GM19468 (cell line): ENCODE results near the gene PPM1J.

Source experiments
- ATAC-seq: cut with Tn5 transposase; IDR thresholded peaks from one replicate; pipeline ENCODE4 v1.9.1; 2021; ENCODE audit warnings: mild to moderate bottlenecking, moderate library complexity, moderate number of reproducible peaks; ENCODE audit not compliant: unreplicated experiment; ENCODE audit errors: extremely low read depth

The PPM1J gene

GRCh38 chr1:112707221-112708001 lies 7.7 kb downstream of the PPM1J start:
- peak; percentile 34 for ATAC-seq

GRCh38 chr1:112706505-112707220 lies 8.5 kb downstream of the PPM1J start, which contains the start of gene RHOC:
RHOC (minus strand) TSS chr1:112707127; CDS start chr1:112703799, 3,328 bp downstream.
- ATAC-seq = peak; percentile 30

- ATAC-seq = peak; percentile 51
Observed at GRCh38 chr1:112704934-112705627, 10.1 kb downstream of the PPM1J start.

DNA sequence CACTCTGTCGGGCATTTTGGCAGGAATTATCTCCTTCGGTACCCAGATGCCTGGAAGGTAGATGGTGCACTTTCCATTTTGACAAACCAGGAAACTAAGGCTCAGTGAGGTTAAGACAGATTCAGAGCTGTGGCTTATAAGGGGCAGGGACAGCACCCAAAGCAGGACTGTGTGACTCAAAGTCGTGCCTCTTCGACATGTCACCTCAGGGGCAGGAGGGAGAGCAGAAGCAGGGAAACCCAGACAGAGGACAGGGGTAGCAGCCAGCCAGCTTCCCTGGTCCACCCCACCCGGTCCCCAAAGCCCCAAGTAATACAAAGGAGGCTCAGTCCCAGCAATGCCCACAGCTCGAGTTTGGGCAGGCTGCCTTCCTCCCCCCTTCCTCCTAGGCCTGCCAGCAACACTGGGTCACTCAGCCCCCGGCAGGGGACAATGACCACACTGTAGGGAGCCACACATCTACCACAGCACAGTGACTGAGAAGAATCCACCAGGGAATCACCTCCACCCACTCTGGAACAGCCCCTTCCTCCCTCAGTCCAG lies 10.7 kb downstream of the PPM1J start:
- no peak for ATAC-seq

- no peak for ATAC-seq
Observed at GRCh38 chr1:112703706-112704105, 11.4 kb downstream of the PPM1J start.

DNA sequence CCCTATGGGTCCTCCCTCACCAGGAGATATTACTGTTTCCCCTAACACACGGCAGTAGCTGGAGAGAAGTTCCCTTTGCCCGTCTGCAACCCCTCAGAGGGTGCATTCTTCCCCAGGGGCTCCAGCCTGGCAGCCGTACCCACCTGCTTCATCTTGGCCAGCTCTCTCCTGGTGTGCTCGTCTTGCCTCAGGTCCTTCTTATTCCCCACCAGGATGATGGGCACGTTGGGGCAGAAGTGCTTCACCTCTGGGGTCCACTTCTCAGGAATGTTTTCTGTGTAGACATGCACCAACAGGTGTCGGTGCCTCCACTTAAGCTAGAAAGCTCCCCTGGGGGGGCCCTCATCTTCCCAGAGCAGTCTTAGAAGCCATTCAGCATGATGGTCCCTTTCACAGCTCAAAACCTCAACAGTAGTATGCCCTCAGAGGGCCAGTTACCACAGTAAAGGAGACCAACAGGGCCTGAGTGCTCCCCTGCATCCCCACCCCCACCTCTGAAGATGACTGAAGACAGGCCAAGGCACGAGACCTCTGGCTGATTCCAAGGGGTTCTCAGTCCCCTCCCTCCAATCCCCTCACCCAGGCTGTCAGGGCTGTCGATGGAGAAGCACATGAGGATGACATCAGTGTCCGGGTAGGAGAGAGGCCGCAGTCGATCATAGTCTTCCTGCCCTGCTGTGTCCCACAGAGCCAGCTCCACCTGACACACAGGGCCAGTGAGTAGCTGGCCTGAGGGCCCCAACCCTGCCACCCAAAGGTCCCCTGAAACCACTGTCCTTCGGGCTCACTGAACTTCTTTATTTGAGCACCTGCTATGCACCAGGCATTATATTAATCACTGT lies 12.5 kb downstream of the PPM1J start:
- no peak for ATAC-seq

GRCh38 chr1:112702067-112702395 lies 13.1 kb downstream of the PPM1J start:
- ATAC-seq = no peak

DNA sequence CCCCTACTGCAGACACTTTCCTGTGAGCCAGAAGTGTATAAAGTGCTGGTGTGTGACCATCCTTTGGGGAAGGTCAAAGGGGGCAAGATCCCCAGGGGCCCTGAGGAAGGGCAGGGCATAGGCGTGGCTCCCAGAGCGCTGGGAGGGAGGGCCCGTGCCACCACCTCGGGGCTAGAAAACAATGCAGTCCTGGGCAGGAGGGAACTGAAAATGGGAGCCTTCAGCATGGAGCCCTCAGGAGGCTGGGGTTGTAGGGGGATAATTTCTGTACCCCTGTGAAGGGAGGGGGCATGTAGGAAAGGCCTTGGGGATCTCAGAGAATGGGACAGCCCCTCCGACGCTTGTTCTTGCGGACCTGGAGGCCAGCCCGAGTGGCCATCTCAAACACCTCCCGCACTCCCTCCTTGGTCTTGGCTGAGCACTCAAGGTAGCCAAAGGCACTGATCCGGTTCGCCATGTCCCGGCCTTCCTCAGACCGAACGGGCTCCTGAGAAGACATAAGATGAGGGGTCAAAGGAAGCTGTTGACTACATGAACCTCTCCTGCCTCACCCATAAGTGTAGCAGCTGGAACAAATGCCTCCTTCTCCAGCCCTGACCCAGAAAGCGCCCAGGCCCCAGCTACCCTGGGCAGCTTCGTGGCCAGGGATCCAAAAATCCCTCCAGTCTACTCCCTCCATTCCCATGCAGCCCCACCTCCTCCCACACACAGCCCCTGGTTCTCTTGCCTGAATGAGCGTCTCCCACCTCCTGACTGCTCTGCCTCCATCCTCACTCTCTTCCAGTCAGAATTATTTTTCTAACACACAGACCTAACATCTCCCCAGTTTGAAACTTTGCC lies 13.7 kb downstream of the PPM1J start:
- ATAC-seq = no peak

- ATAC-seq = no peak
Observed at GRCh38 chr1:112700290-112701226, 14.6 kb downstream of the PPM1J start.

- no peak for ATAC-seq
Observed at GRCh38 chr1:112699425-112700144, 15.5 kb downstream of the PPM1J start.

- ATAC-seq = no peak
Observed at GRCh38 chr1:112698366-112699310, 16.5 kb downstream of the PPM1J start.

GRCh38 chr1:112697781-112698201 lies 17.3 kb downstream of the PPM1J start:
- ATAC-seq = no peak

- ATAC-seq = no peak
Observed at GRCh38 chr1:112696578-112697314, 18.4 kb downstream of the PPM1J start.

DNA sequence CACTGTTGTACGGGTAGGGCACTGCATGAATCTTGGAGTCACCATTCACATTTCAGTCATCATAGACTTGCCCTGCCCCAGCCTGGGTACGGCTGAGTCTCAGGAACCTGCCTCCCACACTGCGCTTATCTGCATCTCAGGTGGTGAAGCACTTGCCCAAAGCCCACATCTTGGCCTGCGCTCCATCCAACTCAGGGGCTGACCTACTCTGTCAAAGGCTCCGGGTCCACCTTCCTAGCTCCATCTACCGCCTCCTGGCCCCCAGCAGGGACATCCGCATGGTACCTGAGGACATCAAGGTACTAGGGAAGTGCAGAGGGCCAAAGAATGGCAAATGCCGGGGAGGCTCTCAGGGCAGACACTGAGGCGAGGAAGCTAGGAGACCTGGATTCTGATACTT lies 19.9 kb downstream of the PPM1J start:
- no peak for ATAC-seq

DNA sequence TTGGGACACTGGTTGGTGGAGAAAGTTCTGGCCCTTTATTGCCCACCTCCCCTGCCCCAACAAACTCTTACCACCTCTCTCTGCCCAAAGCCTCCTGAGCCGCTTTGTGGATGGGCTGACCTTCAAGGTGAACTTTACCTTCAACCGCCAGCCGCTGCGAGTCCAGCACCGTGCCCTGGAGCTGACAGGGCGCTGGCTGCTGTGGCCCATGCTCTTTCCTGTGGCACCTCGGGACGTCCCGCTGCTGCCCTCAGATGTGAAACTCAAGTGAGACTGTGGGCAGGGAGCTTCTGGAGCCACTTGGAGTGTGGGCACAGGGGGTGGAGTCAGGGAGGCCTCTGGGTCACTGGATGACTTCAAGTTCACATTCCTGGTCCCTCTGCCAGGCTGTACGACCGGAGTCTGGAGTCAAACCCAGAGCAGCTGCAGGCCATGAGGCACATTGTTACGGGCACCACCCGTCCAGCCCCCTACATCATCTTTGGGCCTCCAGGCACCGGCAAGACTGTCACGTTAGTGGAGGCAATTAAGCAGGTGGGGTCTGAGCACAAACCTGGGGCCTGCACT lies 20.7 kb downstream of the PPM1J start:
- no peak for ATAC-seq
